K562 (cell line): ENCODE results near the gene DCXR. TPM values are rescaled to one million over a fixed set of nuclear protein-coding genes. Genes with fewer than 3 reads are reported as not detected.

Experiments
- CBX1 ChIP-seq: sonication (generic); IDR thresholded peaks from 2 replicates; pipeline ENCODE4 v1.6.1; 2016; ENCODE audit warnings: antibody characterized with exemption, low read depth, mild to moderate bottlenecking
- CHD2 ChIP-seq: IDR thresholded peaks from 2 replicates; pipeline ENCODE4 v1.6.1; 2011; ENCODE audit warnings: low read depth, low read length
- FOXJ2 ChIP-seq: fragments of 200-800 bp; sonication (Bioruptor generic); IDR thresholded peaks from 2 replicates; pipeline ENCODE4 v1.6.1; 2016; ENCODE audit warnings: missing genetic modification characterization, missing compliant biosample characterization
- GATAD2B ChIP-seq: fragments of 450-650 bp; IDR thresholded peaks from 2 replicates; pipeline ENCODE4 v1.6.1; 2017; ENCODE audit warnings: mild to moderate bottlenecking, borderline replicate concordance
- MAFF ChIP-seq: IDR thresholded peaks from 2 replicates; pipeline ENCODE4 v1.6.1; 2012; ENCODE audit warnings: low read length, improper control_type of control experiment
- MXI1 ChIP-seq: IDR thresholded peaks from 2 replicates; pipeline ENCODE4 v1.6.1; 2011; ENCODE audit warnings: low read depth, mild to moderate bottlenecking, improper control_type of control experiment, low read length
- NR2C2 ChIP-seq, 2 experiments: fragments of 200-800 bp in 1 of 2; sonication (Bioruptor generic) in 1 of 2; sonication (generic) in 1 of 2; formaldehyde crosslinking in 1 of 2; IDR thresholded peaks; 2 replicates each; pipeline versions ENCODE4 v1.6.1 to v1.8.0; 2016 to 2022; ENCODE audit warnings: mild to moderate bottlenecking in 1 of 2, missing compliant biosample characterization in 1 of 2, missing genetic modification characterization in 1 of 2, missing genetic modification reagents in 1 of 2
- NUFIP1 ChIP-seq: fragments of 450-650 bp; IDR thresholded peaks from 2 replicates; pipeline ENCODE4 v1.6.1; 2018; ENCODE audit not compliant: partially characterized antibody
- polyA plus RNA-seq, 8 experiments: library from polyadenylated mRNA; depleted of rRNA in 4 of 8; stranded (reverse) in 5 of 8; unstranded in 3 of 8; fragments of >200 nt; fragmentation: Nextera tagmentation in 2 of 8; fragmentation: Illumina TruSeq in 1 of 8; extraction: Ambion mirVana in 2 of 8; extraction: Trizol in 1 of 8; gene quantifications; 2 replicates each; pipeline versions ENCODE4 v1.2.1 to v1.2.3, GENCODE V29; 2011 to 2014; ENCODE audit warnings: inconsistent platforms in 1 of 8, missing spikeins in 1 of 8
- total RNA-seq, 7 experiments: library from RNA; depleted of rRNA in 6 of 7; stranded (reverse); fragments of >200 nt in 6 of 7; fragmentation: Illumina TruSeq in 2 of 7; extraction: Trizol in 2 of 7; gene quantifications; 2 replicates each; pipeline versions ENCODE4 v1.2.1 to v1.2.3, GENCODE V29; 2011 to 2021; ENCODE audit warnings: low replicate concordance in 1 of 7
- TF ChIP-seq, protein P1 (sequence below): sonication (generic); formaldehyde crosslinking; IDR thresholded peaks from 2 replicates; pipeline ENCODE4 v1.8.0; 2022; ENCODE audit warnings: missing genetic modification reagents, mild to moderate bottlenecking, borderline replicate concordance
- TF ChIP-seq, protein P2 (sequence below), 2 experiments: IDR thresholded peaks; 2 replicates each; pipeline ENCODE4 v1.6.1; 2011; ENCODE audit warnings: borderline replicate concordance in 1 of 2, control low read depth in 1 of 2, low read depth in 1 of 2, low read length in 1 of 2, mild to moderate bottlenecking in 1 of 2, mixed read lengths in 1 of 2, moderate library complexity in 1 of 2; ENCODE audit not compliant: insufficient read depth in 1 of 2, insufficient read length in 1 of 2, poor library complexity in 1 of 2, severe bottlenecking in 1 of 2; ENCODE audit errors: extremely low read depth in 1 of 2
- TF ChIP-seq, protein P3 (sequence below): fragments of 450-650 bp; IDR thresholded peaks from 2 replicates; pipeline ENCODE4 v1.6.1; 2016; ENCODE audit warnings: missing biosample characterization, missing genetic modification characterization
- TF ChIP-seq, protein P4 (sequence below): fragments of 200-400 bp; formaldehyde crosslinking; IDR thresholded peaks from 2 replicates; pipeline ENCODE4 v1.6.1; 2017; ENCODE audit warnings: mild to moderate bottlenecking, low read depth, low read length, moderate library complexity
- TF ChIP-seq, protein P5 (sequence below): sonication (generic); formaldehyde crosslinking; IDR thresholded peaks from 2 replicates; pipeline ENCODE4 v1.8.0; 2023; ENCODE audit warnings: missing genetic modification reagents, mild to moderate bottlenecking, borderline replicate concordance

DCXR gene
- total and polyA plus RNA-seq, 9 of the 15 experiments (the other 6 are each of a cell fraction or from before 2014, with no cell fraction given): 21.3 to 274 (median 156) TPM

DNA sequence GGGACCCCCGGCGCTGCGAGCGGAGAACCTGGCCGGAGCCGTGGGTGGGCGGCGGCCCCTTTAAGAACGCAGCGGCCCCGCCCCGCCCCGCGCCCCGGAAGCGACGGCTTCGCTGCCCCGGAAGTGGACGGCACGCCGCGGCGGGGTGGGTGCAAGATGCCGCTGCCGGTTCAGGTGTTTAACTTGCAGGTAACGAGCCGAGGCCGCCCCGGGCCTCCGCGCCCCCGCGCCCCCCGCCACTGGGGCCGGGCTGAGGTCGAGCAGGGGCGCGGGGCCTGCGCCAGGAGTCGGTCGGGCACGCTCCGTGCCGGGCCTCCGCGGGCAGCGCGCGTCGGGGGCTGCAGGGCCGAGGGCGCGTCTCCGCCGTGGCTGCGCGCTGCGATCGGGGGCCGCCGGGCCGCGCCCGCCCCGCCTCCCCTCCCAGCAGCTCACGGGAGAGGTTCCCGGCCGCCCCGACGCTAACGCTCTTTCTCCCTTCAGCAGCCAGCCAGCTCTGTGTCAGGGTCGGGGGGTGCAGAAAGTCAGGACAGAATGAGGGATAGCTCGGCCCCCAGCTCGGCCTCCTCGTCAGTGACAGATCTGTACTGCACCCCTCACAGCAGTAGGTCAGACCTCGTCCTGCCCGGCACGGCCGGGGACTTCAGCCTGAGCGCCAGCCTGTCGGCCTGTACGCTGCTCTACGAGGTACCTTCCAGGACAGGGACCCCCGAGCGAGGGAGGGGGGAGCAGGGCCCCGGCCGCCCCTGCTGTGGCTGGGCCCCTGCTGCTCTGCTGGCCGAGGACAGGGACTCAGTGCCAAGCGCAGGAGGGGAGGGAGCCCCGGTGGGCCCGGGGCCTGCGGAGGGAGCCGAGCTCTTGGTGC lies 14.5 kb upstream of the DCXR start, which contains the start of the genes GPS1 and RFNG (continued):
- TF ChIP-seq, protein P1, sequence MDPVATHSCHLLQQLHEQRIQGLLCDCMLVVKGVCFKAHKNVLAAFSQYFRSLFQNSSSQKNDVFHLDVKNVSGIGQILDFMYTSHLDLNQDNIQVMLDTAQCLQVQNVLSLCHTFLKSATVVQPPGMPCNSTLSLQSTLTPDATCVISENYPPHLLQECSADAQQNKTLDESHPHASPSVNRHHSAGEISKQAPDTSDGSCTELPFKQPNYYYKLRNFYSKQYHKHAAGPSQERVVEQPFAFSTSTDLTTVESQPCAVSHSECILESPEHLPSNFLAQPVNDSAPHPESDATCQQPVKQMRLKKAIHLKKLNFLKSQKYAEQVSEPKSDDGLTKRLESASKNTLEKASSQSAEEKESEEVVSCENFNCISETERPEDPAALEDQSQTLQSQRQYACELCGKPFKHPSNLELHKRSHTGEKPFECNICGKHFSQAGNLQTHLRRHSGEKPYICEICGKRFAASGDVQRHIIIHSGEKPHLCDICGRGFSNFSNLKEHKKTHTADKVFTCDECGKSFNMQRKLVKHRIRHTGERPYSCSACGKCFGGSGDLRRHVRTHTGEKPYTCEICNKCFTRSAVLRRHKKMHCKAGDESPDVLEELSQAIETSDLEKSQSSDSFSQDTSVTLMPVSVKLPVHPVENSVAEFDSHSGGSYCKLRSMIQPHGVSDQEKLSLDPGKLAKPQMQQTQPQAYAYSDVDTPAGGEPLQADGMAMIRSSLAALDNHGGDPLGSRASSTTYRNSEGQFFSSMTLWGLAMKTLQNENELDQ (CRISPR knock-in tag): no peak
- TF ChIP-seq FOXJ2 (tag) (no peak), MAFF (no peak), NUFIP1 (no peak), CBX1 (no peak), GATAD2B (peak; percentile 87; the same call in 1 of the 2 replicates), CHD2 (no peak), MXI1 (no peak), NR2C2 (CRISPR knock-in tag; IDR thresholded peaks at IDR 0.05) (peak; percentile 98), NR2C2 (tag; IDR thresholded peaks at IDR 0.05) (peak; percentile 100)
- TF ChIP-seq, protein P2, sequence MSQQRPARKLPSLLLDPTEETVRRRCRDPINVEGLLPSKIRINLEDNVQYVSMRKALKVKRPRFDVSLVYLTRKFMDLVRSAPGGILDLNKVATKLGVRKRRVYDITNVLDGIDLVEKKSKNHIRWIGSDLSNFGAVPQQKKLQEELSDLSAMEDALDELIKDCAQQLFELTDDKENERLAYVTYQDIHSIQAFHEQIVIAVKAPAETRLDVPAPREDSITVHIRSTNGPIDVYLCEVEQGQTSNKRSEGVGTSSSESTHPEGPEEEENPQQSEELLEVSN (IDR thresholded peaks at IDR 0.05; ENCODE audit: borderline replicate concordance in 1 of 2, extremely low read depth in 1 of 2, insufficient read depth in 1 of 2, insufficient read length in 1 of 2, low read depth in 1 of 2, low read length in 1 of 2, poor library complexity in 1 of 2, severe bottlenecking in 1 of 2): peak in 1 of 2 experiments; percentile 3
- TF ChIP-seq, protein P3, sequence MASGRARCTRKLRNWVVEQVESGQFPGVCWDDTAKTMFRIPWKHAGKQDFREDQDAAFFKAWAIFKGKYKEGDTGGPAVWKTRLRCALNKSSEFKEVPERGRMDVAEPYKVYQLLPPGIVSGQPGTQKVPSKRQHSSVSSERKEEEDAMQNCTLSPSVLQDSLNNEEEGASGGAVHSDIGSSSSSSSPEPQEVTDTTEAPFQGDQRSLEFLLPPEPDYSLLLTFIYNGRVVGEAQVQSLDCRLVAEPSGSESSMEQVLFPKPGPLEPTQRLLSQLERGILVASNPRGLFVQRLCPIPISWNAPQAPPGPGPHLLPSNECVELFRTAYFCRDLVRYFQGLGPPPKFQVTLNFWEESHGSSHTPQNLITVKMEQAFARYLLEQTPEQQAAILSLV: no peak
- TF ChIP-seq, protein P4, sequence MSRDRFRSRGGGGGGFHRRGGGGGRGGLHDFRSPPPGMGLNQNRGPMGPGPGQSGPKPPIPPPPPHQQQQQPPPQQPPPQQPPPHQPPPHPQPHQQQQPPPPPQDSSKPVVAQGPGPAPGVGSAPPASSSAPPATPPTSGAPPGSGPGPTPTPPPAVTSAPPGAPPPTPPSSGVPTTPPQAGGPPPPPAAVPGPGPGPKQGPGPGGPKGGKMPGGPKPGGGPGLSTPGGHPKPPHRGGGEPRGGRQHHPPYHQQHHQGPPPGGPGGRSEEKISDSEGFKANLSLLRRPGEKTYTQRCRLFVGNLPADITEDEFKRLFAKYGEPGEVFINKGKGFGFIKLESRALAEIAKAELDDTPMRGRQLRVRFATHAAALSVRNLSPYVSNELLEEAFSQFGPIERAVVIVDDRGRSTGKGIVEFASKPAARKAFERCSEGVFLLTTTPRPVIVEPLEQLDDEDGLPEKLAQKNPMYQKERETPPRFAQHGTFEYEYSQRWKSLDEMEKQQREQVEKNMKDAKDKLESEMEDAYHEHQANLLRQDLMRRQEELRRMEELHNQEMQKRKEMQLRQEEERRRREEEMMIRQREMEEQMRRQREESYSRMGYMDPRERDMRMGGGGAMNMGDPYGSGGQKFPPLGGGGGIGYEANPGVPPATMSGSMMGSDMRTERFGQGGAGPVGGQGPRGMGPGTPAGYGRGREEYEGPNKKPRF: no peak
- TF ChIP-seq, protein P5, sequence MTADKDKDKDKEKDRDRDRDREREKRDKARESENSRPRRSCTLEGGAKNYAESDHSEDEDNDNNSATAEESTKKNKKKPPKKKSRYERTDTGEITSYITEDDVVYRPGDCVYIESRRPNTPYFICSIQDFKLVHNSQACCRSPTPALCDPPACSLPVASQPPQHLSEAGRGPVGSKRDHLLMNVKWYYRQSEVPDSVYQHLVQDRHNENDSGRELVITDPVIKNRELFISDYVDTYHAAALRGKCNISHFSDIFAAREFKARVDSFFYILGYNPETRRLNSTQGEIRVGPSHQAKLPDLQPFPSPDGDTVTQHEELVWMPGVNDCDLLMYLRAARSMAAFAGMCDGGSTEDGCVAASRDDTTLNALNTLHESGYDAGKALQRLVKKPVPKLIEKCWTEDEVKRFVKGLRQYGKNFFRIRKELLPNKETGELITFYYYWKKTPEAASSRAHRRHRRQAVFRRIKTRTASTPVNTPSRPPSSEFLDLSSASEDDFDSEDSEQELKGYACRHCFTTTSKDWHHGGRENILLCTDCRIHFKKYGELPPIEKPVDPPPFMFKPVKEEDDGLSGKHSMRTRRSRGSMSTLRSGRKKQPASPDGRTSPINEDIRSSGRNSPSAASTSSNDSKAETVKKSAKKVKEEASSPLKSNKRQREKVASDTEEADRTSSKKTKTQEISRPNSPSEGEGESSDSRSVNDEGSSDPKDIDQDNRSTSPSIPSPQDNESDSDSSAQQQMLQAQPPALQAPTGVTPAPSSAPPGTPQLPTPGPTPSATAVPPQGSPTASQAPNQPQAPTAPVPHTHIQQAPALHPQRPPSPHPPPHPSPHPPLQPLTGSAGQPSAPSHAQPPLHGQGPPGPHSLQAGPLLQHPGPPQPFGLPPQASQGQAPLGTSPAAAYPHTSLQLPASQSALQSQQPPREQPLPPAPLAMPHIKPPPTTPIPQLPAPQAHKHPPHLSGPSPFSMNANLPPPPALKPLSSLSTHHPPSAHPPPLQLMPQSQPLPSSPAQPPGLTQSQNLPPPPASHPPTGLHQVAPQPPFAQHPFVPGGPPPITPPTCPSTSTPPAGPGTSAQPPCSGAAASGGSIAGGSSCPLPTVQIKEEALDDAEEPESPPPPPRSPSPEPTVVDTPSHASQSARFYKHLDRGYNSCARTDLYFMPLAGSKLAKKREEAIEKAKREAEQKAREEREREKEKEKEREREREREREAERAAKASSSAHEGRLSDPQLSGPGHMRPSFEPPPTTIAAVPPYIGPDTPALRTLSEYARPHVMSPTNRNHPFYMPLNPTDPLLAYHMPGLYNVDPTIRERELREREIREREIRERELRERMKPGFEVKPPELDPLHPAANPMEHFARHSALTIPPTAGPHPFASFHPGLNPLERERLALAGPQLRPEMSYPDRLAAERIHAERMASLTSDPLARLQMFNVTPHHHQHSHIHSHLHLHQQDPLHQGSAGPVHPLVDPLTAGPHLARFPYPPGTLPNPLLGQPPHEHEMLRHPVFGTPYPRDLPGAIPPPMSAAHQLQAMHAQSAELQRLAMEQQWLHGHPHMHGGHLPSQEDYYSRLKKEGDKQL (CRISPR knock-in tag): no peak
